K562 (cell line): Measurements from ENCODE around the gene FBXW12. TPM values are rescaled to one million over a fixed set of nuclear protein-coding genes. Genes with fewer than 3 reads are reported as not detected.

Experiments used
- ATAC-seq: fragments of 200-7000 bp; cut with Tn5 transposase; 3 replicates; pipeline ENCODE4 v1.9.1; 2020; ENCODE audit warnings: moderate library complexity
- BruUV-seq: library from RNA; stranded (reverse); fragments of 400-500 nt; replicated peaks from 2 replicates; lab custom pipeline; 2021; lab: Mats Ljungman, UMichigan
- CTCF ChIA-PET: fragments of 300-600 bp; formaldehyde crosslinking; extraction: SDS; loops from one replicate; lab custom pipeline; 2021; ENCODE audit warnings: low intra/inter-chr PET ratio; lab: Yijun Ruan, JAX
- POLR2A ChIA-PET: fragments of 300-600, 350-650 bp; sonication (Branson Sonifier 250); formaldehyde crosslinking; extraction: SDS; loops from one replicate; lab custom pipeline; 2021; ENCODE audit warnings: antibody characterized with exemption, inconsistent platforms; lab: Yijun Ruan, JAX
- DNase-seq, 4 experiments: peaks; one replicate each; pipeline versions ENCODE4 v3.0.0 to v3.0.0-alpha.2; 2011 to 2018; ENCODE audit warnings: low spot score in 3 of 4, mixed read lengths in 3 of 4; ENCODE audit errors: extremely low read depth in 1 of 4
- FAIRE-seq: peaks from 2 replicates; lab custom pipeline; 2011; peaks lifted over from hg19 to GRCh38; lab: Jason Lieb, UNC
- H2AFZ ChIP-seq: 2 replicates; pipeline ENCODE4 v1.6.0; 2011; ENCODE audit warnings: low read depth, low read length, control low read depth, inconsistent platforms
- H3K27ac ChIP-seq: fragments of 200-600 bp; 3 replicates; pipeline ENCODE4 v1.8.0; 2011; ENCODE audit warnings: low read depth, mild to moderate bottlenecking, control low read depth, inconsistent platforms, low read length, moderate library complexity, mixed read lengths; ENCODE audit errors: extremely low read depth
- H3K27me3 ChIP-seq, 2 experiments: fragments of 300-600 bp in 1 of 2; 2 replicates in 1 of 2; 3 replicates in 1 of 2; pipeline versions ENCODE4 v1.6.0 to v1.8.0; 2011; ENCODE audit warnings: inconsistent platforms in 2 of 2, low read length in 2 of 2, mild to moderate bottlenecking in 1 of 2, mixed read lengths in 1 of 2, moderate library complexity in 1 of 2; ENCODE audit not compliant: control insufficient read depth in 2 of 2, insufficient read depth in 2 of 2
- H3K36me3 ChIP-seq: fragments of 300-600 bp; 3 replicates; pipeline ENCODE4 v1.8.0; 2011; ENCODE audit warnings: mild to moderate bottlenecking, low read length, inconsistent platforms; ENCODE audit not compliant: control insufficient read depth, insufficient read depth
- H3K4me1 ChIP-seq, 2 experiments: fragments of 200-600 bp in 1 of 2; replicated peaks in 1 of 2; 2 replicates in 1 of 2; 3 replicates in 1 of 2; pipeline versions ENCODE4 v1.5.1 to v1.8.0; 2011; ENCODE audit warnings: inconsistent platforms in 2 of 2, low read length in 2 of 2, mild to moderate bottlenecking in 1 of 2, mixed read lengths in 1 of 2, moderate library complexity in 1 of 2; ENCODE audit not compliant: control insufficient read depth in 2 of 2, insufficient read depth in 2 of 2
- H3K4me2 ChIP-seq: 2 replicates; pipeline ENCODE4 v1.6.1; 2011; ENCODE audit warnings: low read length, control low read depth, inconsistent platforms, mixed read lengths; ENCODE audit not compliant: insufficient read depth
- H3K4me3 ChIP-seq: fragments of 200-600 bp; sonication (generic), shearing (Covaris generic); 2 replicates; pipeline ENCODE4 v1.5.1; 2016; ENCODE audit warnings: control low read depth, inconsistent platforms
- H3K79me2 ChIP-seq: fragments of 200-600 bp; 3 replicates; pipeline ENCODE4 v1.8.0; 2011; ENCODE audit warnings: low read length, inconsistent platforms; ENCODE audit not compliant: control insufficient read depth, insufficient read depth
- H3K9ac ChIP-seq, 2 experiments: 2 replicates each; pipeline versions ENCODE4 v1.6.0 to v1.6.1; 2011; ENCODE audit warnings: low read depth in 2 of 2, low read length in 2 of 2, control low read depth in 1 of 2, inconsistent platforms in 1 of 2, mild to moderate bottlenecking in 1 of 2, mixed read lengths in 1 of 2; ENCODE audit not compliant: insufficient read depth in 1 of 2
- H3K9me1 ChIP-seq: one replicate; pipeline ENCODE4 v1.6.0; 2011; ENCODE audit warnings: inconsistent platforms, mild to moderate bottlenecking, low read length, moderate library complexity; ENCODE audit not compliant: control insufficient read depth, insufficient read depth
- H3K9me3 ChIP-seq: replicated peaks from 2 replicates; pipeline ENCODE4 v1.5.1; 2011; ENCODE audit warnings: low read depth, low read length, inconsistent platforms; ENCODE audit not compliant: control insufficient read depth, insufficient read depth
- H4K20me1 ChIP-seq: replicated peaks from 2 replicates; pipeline ENCODE4 v1.6.1; 2011; ENCODE audit warnings: low read length, inconsistent platforms, mixed read lengths; ENCODE audit not compliant: control insufficient read depth, insufficient read depth
- JUN ChIP-seq, 2 experiments: sonication (generic) in 1 of 2; formaldehyde crosslinking in 1 of 2; IDR thresholded peaks; 2 replicates each; pipeline versions ENCODE4 v1.6.1 to v1.8.0; 2012 to 2022; ENCODE audit warnings: borderline replicate concordance in 2 of 2, mild to moderate bottlenecking in 2 of 2, improper control_type of control experiment in 1 of 2, low read depth in 1 of 2, low read length in 1 of 2, missing genetic modification reagents in 1 of 2
- KLF16 ChIP-seq: IDR thresholded peaks from 2 replicates; pipeline ENCODE4 v1.6.1; 2016; ENCODE audit warnings: antibody characterized with exemption
- NR1H2 ChIP-seq: sonication (generic); formaldehyde crosslinking; IDR thresholded peaks from 2 replicates; pipeline ENCODE4 v1.4.0; 2020; ENCODE audit warnings: mild to moderate bottlenecking, missing genetic modification reagents
- NR2C2 ChIP-seq, 2 experiments: fragments of 200-800 bp in 1 of 2; sonication (Bioruptor generic) in 1 of 2; sonication (generic) in 1 of 2; formaldehyde crosslinking in 1 of 2; IDR thresholded peaks; 2 replicates each; pipeline versions ENCODE4 v1.6.1 to v1.8.0; 2016 to 2022; ENCODE audit warnings: mild to moderate bottlenecking in 1 of 2, missing compliant biosample characterization in 1 of 2, missing genetic modification characterization in 1 of 2, missing genetic modification reagents in 1 of 2
- PHTF2 ChIP-seq: fragments of 250-450 bp; sonication (Bioruptor Pico); IDR thresholded peaks from 2 replicates; pipeline ENCODE4 v1.5.0; 2021; ENCODE audit warnings: mild to moderate bottlenecking
- THAP12 ChIP-seq: fragments of 250-450 bp; sonication (Bioruptor Pico); IDR thresholded peaks from 2 replicates; pipeline ENCODE4 v1.9.0; 2021; ENCODE audit warnings: mild to moderate bottlenecking, inconsistent platforms
- ZBTB8A ChIP-seq: fragments of 450-650 bp; IDR thresholded peaks from 2 replicates; pipeline ENCODE4 v1.6.1; 2018; ENCODE audit warnings: mild to moderate bottlenecking, moderate library complexity; ENCODE audit not compliant: partially characterized antibody
- WGBS: fragments of 100-300 bp; shearing (Covaris generic); methylation state at CpG from one replicate; pipeline ENCODE4 v1.1.6; 2016; ENCODE audit warnings: low coverage, mixed read lengths; ENCODE audit not compliant: insufficient coverage; ENCODE audit errors: missing lambda C conversion rate; 5-methylcytosine and 5-hydroxymethylcytosine counted together
- in situ Hi-C: fragments of 300-500 bp; cut with MboI; formaldehyde crosslinking; loops from 4 replicates; pipeline ENCODE4 v1.15.0; 2018; ENCODE audit warnings: inconsistent platforms, mixed read lengths
- intact Hi-C: fragments of 100-400 bp; cut with micrococcal nuclease; formaldehyde crosslinking; loops from 2 replicates; pipeline ENCODE4 v1.14.2; 2022
- polyA plus RNA-seq, 8 experiments: library from polyadenylated mRNA; depleted of rRNA in 4 of 8; stranded (reverse) in 5 of 8; unstranded in 3 of 8; fragments of >200 nt; fragmentation: Nextera tagmentation in 2 of 8; fragmentation: Illumina TruSeq in 1 of 8; extraction: Ambion mirVana in 2 of 8; extraction: Trizol in 1 of 8; gene quantifications; 2 replicates each; pipeline versions ENCODE4 v1.2.1 to v1.2.3, GENCODE V29; 2011 to 2014; ENCODE audit warnings: inconsistent platforms in 1 of 8, missing spikeins in 1 of 8
- total RNA-seq, 7 experiments: library from RNA; depleted of rRNA in 6 of 7; stranded (reverse); fragments of >200 nt in 6 of 7; fragmentation: Illumina TruSeq in 2 of 7; extraction: Trizol in 2 of 7; gene quantifications; 2 replicates each; pipeline versions ENCODE4 v1.2.1 to v1.2.3, GENCODE V29; 2011 to 2021; ENCODE audit warnings: low replicate concordance in 1 of 7

Gene FBXW12
- total and polyA plus RNA-seq, 9 of the 15 experiments (the other 6 are each of a cell fraction or from before 2014, with no cell fraction given) = 0.04 to 0.07 (median 0.06) TPM; not detected in 6

- DNase-seq = no peak
- in situ Hi-C loops = no loop called here
- CTCF ChIA-PET = no interaction called here
These were observed 1.7 kb upstream of the FBXW12 start for GRCh38 chr3:48370333-48370713.

GRCh38 chr3:48372377-48372770 is 355 bp downstream of the FBXW12 start:
- no peaks in the 10 kb centered on the region for H4K20me1 ChIP-seq
- H3K4me2 ChIP-seq = no peak overlapping the region
- H2AFZ ChIP-seq = no peak overlapping the region

More at GRCh38 chr3:48370333-48370713, 1.7 kb upstream of the FBXW12 start:
- no TSS peak for BruUV-seq
- H3K27ac ChIP-seq = no peak overlapping the region
- FAIRE-seq (no peak), ATAC-seq (no peak)
- no peaks in the 10 kb centered on the region for H3K79me2 ChIP-seq
- H3K4me3 ChIP-seq = no peak overlapping the region
- H3K36me3 ChIP-seq = no peaks in the 10 kb centered on the region
- intact Hi-C loops = no loop called here
- peaks cover 0 to 3% of the 10 kb centered on the region in 2 experiments; a peak in 2 of 5 replicates for H3K4me1 ChIP-seq
- peak overlapping the region; percentile 39; the same call in 1 of the 2 replicates for H2AFZ ChIP-seq
- no peaks in the 10 kb centered on the region for H4K20me1 ChIP-seq
- POLR2A ChIA-PET = no interaction called here
- H3K9me3 ChIP-seq = no peaks in the 10 kb centered on the region
- TF ChIP-seq ZBTB8A (no peak), PHTF2 (CRISPR knock-in tag) (no peak)
- no peaks in the 10 kb centered on the region for H3K27me3 ChIP-seq
- H3K4me2 ChIP-seq = no peak overlapping the region
- WGBS = 34% methylated on average over 7 of the region's 7 CpGs
- H3K9me1 ChIP-seq = no peaks in the 10 kb centered on the region
- no peak overlapping the region for H3K9ac ChIP-seq

More at GRCh38 chr3:48372377-48372770, 355 bp downstream of the FBXW12 start:
- no peaks in the 10 kb centered on the region for H3K79me2 ChIP-seq
- H3K9me1 ChIP-seq = no peaks in the 10 kb centered on the region
- no peak for DNase-seq
- no peak for TF ChIP-seq KLF16
- no peak for TF ChIP-seq THAP12 (CRISPR knock-in tag)
- TF ChIP-seq NR2C2 (CRISPR knock-in tag; IDR thresholded peaks at IDR 0.05) = no peak
- TF ChIP-seq NR2C2 (tag; IDR thresholded peaks at IDR 0.05) = no peak
- no peak for TF ChIP-seq NR1H2 (CRISPR knock-in tag)
- no peak for TF ChIP-seq JUN (IDR thresholded peaks at IDR 0.05; ENCODE audit: borderline replicate concordance, low read depth, low read length)
- no peak for TF ChIP-seq JUN (CRISPR knock-in tag; IDR thresholded peaks at IDR 0.05; ENCODE audit: borderline replicate concordance)
- intact Hi-C loops = no loop called here
- H3K4me3 ChIP-seq = no peak overlapping the region
- POLR2A ChIA-PET = interaction anchor here (1.6 kb wide), 1 partner anchor 10 kb away, joined by 4 read pairs; no protein-coding TSS in a partner anchor
- in situ Hi-C loops = no loop called here
- CTCF ChIA-PET = no interaction called here
- peaks cover 0 to under 1% of the 10 kb centered on the region in 2 experiments; a peak in 2 of 5 replicates for H3K4me1 ChIP-seq
- no peak for FAIRE-seq
- ATAC-seq = no peak
- H3K27ac ChIP-seq = no peak overlapping the region
- H3K9ac ChIP-seq = no peak overlapping the region
- no peaks in the 10 kb centered on the region for H3K36me3 ChIP-seq
- no peaks in the 10 kb centered on the region for H3K9me3 ChIP-seq
- WGBS = 32% methylated on average over 5 of the region's 7 CpGs
- BruUV-seq = no TSS peak
- H3K27me3 ChIP-seq = no peaks in the 10 kb centered on the region
